ENCODE data around the gene ODAD3.

Gene ODAD3

GRCh38 chr19:11447347-11448262 is 12.7 kb upstream of the ODAD3 start:
- Histone ChIP-seq H3K79me1 (ENCODE audit: low read length) (no peaks in the 10 kb centered on the region), H3K27ac (ENCODE audit: low read depth, low read length) (no peak overlapping the region), H3K14ac (ENCODE audit: low read length) (no peak overlapping the region), H4K12ac (ENCODE audit: low read depth, low read length) (no peak overlapping the region), H2BK120ac (ENCODE audit: insufficient read depth, low read length, poor library complexity) (no peak overlapping the region), H4K91ac (ENCODE audit: low read depth, low read length) (no peak overlapping the region), H3K23ac (ENCODE audit: low read length) (no peak overlapping the region), H3K79me2 (ENCODE audit: control insufficient read depth, insufficient read depth, low read length, poor library complexity) (no peaks in the 10 kb centered on the region), H3K4ac (ENCODE audit: low read depth, low read length) (no peak overlapping the region), H3K4me1 (ENCODE audit: control insufficient read depth in 1 of 2, insufficient read depth in 2 of 2, low read length in 2 of 2) (no peaks in the 10 kb centered on the region), H3K4me2 (ENCODE audit: low read length) (no peak overlapping the region), H3K18ac (ENCODE audit: low read length) (no peak overlapping the region), H3K36me3 (ENCODE audit: control insufficient read depth in 1 of 2, insufficient read depth in 2 of 2, low read length in 2 of 2) (peaks cover 65 to 69% of the 10 kb centered on the region in 2 experiments), H3K9ac (ENCODE audit: low read length) (no peak overlapping the region), H4K8ac (ENCODE audit: low read depth, low read length) (no peak overlapping the region), H3K27me3 (ENCODE audit: insufficient read depth, low read length) (no peaks in the 10 kb centered on the region), H2AFZ (ENCODE audit: insufficient read depth, low read length, poor library complexity) (no peak overlapping the region), H3K4me3 (ENCODE audit: low read depth, low read length) (no peak overlapping the region), H2AK5ac (ENCODE audit: low read length) (no peak overlapping the region), H3K9me3 (ENCODE audit: insufficient read depth, low read depth, low read length) (no peaks in the 10 kb centered on the region), H2BK5ac (ENCODE audit: low read depth, low read length, poor library complexity) (no peak overlapping the region), H2BK12ac (ENCODE audit: low read length) (no peak overlapping the region)
- no CpG with 5 or more reads among the region's 35 CpGs for WGBS (ENCODE audit: extremely low coverage, insufficient coverage, insufficient read length)
- DNase-seq, result no peak

GRCh38 chr19:11446652-11447301 is 11.9 kb upstream of the ODAD3 start:
- H3K14ac ChIP-seq (ENCODE audit: low read length), result no peak overlapping the region
- H4K8ac ChIP-seq (ENCODE audit: low read depth, low read length), result no peak overlapping the region
- H4K12ac ChIP-seq (ENCODE audit: low read depth, low read length), result no peak overlapping the region
- no peak overlapping the region for H3K9ac ChIP-seq (ENCODE audit: low read length)
- no peak overlapping the region for H3K4me3 ChIP-seq (ENCODE audit: low read depth, low read length)
- H2BK5ac ChIP-seq (ENCODE audit: low read depth, low read length, poor library complexity), result no peak overlapping the region
- no peak overlapping the region for H3K23ac ChIP-seq (ENCODE audit: low read length)
- no peak overlapping the region for H3K4me2 ChIP-seq (ENCODE audit: low read length)
- no peaks in the 10 kb centered on the region for H3K4me1 ChIP-seq (ENCODE audit: control insufficient read depth in 1 of 2, insufficient read depth in 2 of 2, low read length in 2 of 2)
- no CpG with 5 or more reads among the region's 23 CpGs for WGBS (ENCODE audit: extremely low coverage, insufficient coverage, insufficient read length)
- no peak overlapping the region for H4K91ac ChIP-seq (ENCODE audit: low read depth, low read length)
- H3K4ac ChIP-seq (ENCODE audit: low read depth, low read length), result no peak overlapping the region
- H2BK12ac ChIP-seq (ENCODE audit: low read length), result no peak overlapping the region
- no peak overlapping the region for H3K27ac ChIP-seq (ENCODE audit: low read depth, low read length)
- H3K9me3 ChIP-seq (ENCODE audit: insufficient read depth, low read depth, low read length), result no peaks in the 10 kb centered on the region
- H3K79me1 ChIP-seq (ENCODE audit: low read length), result no peaks in the 10 kb centered on the region
- H2BK120ac ChIP-seq (ENCODE audit: insufficient read depth, low read length, poor library complexity), result no peak overlapping the region
- no peaks in the 10 kb centered on the region for H3K79me2 ChIP-seq (ENCODE audit: control insufficient read depth, insufficient read depth, low read length, poor library complexity)
- no peak overlapping the region for H2AK5ac ChIP-seq (ENCODE audit: low read length)
- no peaks in the 10 kb centered on the region for H3K27me3 ChIP-seq (ENCODE audit: insufficient read depth, low read length)
- H2AFZ ChIP-seq (ENCODE audit: insufficient read depth, low read length, poor library complexity), result no peak overlapping the region
- H3K18ac ChIP-seq (ENCODE audit: low read length), result no peak overlapping the region
- peaks cover 72 to 77% of the 10 kb centered on the region in 2 experiments for H3K36me3 ChIP-seq (ENCODE audit: control insufficient read depth in 1 of 2, insufficient read depth in 2 of 2, low read length in 2 of 2)
- peak in 1 of 2 donors; percentile 67 for DNase-seq

- H2BK12ac ChIP-seq (ENCODE audit: low read length), result no peak overlapping the region
- WGBS (ENCODE audit: extremely low coverage, insufficient coverage, insufficient read length), result no CpG with 5 or more reads among the region's 14 CpGs
Observed at GRCh38 chr19:11446271-11446651, 11.3 kb upstream of the ODAD3 start.

GRCh38 chr19:11445141-11445540 is 10.2 kb upstream of the ODAD3 start:
- Histone ChIP-seq H2BK5ac (ENCODE audit: low read depth, low read length, poor library complexity) (no peak overlapping the region), H3K27me3 (ENCODE audit: insufficient read depth, low read length) (no peaks in the 10 kb centered on the region), H3K4me2 (ENCODE audit: low read length) (no peak overlapping the region), H4K12ac (ENCODE audit: low read depth, low read length) (no peak overlapping the region), H3K79me2 (ENCODE audit: control insufficient read depth, insufficient read depth, low read length, poor library complexity) (no peaks in the 10 kb centered on the region), H4K91ac (ENCODE audit: low read depth, low read length) (no peak overlapping the region), H4K8ac (ENCODE audit: low read depth, low read length) (no peak overlapping the region), H3K79me1 (ENCODE audit: low read length) (no peaks in the 10 kb centered on the region), H3K9me3 (ENCODE audit: insufficient read depth, low read depth, low read length) (no peaks in the 10 kb centered on the region), H3K23ac (ENCODE audit: low read length) (no peak overlapping the region), H3K27ac (ENCODE audit: low read depth, low read length) (no peak overlapping the region), H2BK12ac (ENCODE audit: low read length) (no peak overlapping the region), H3K4me3 (ENCODE audit: low read depth, low read length) (no peak overlapping the region), H3K14ac (ENCODE audit: low read length) (no peak overlapping the region), H3K9ac (ENCODE audit: low read length) (no peak overlapping the region), H2AK5ac (ENCODE audit: low read length) (no peak overlapping the region), H3K36me3 (ENCODE audit: control insufficient read depth in 1 of 2, insufficient read depth in 2 of 2, low read length in 2 of 2) (peaks cover 79 to 82% of the 10 kb centered on the region in 2 experiments), H2AFZ (ENCODE audit: insufficient read depth, low read length, poor library complexity) (no peak overlapping the region), H3K4ac (ENCODE audit: low read depth, low read length) (no peak overlapping the region), H3K4me1 (ENCODE audit: control insufficient read depth in 1 of 2, insufficient read depth in 2 of 2, low read length in 2 of 2) (no peaks in the 10 kb centered on the region), H3K18ac (ENCODE audit: low read length) (no peak overlapping the region), H2BK120ac (ENCODE audit: insufficient read depth, low read length, poor library complexity) (no peak overlapping the region)
- no peak for DNase-seq
- WGBS (ENCODE audit: extremely low coverage, insufficient coverage, insufficient read length), result no CpG with 5 or more reads among the region's 13 CpGs

More at GRCh38 chr19:11446271-11446651, 11.3 kb upstream of the ODAD3 start:
- Histone ChIP-seq H3K36me3 (ENCODE audit: control insufficient read depth in 1 of 2, insufficient read depth in 2 of 2, low read length in 2 of 2) (peaks cover 77 to 82% of the 10 kb centered on the region in 2 experiments), H3K4me3 (ENCODE audit: low read depth, low read length) (no peak overlapping the region), H3K4ac (ENCODE audit: low read depth, low read length) (no peak overlapping the region), H3K9me3 (ENCODE audit: insufficient read depth, low read depth, low read length) (no peaks in the 10 kb centered on the region), H2AFZ (ENCODE audit: insufficient read depth, low read length, poor library complexity) (no peak overlapping the region), H2BK120ac (ENCODE audit: insufficient read depth, low read length, poor library complexity) (no peak overlapping the region), H2BK5ac (ENCODE audit: low read depth, low read length, poor library complexity) (no peak overlapping the region), H3K27ac (ENCODE audit: low read depth, low read length) (no peak overlapping the region), H3K23ac (ENCODE audit: low read length) (no peak overlapping the region), H3K18ac (ENCODE audit: low read length) (no peak overlapping the region), H3K14ac (ENCODE audit: low read length) (no peak overlapping the region), H3K9ac (ENCODE audit: low read length) (no peak overlapping the region), H2AK5ac (ENCODE audit: low read length) (no peak overlapping the region), H3K4me1 (ENCODE audit: control insufficient read depth in 1 of 2, insufficient read depth in 2 of 2, low read length in 2 of 2) (no peaks in the 10 kb centered on the region), H3K79me1 (ENCODE audit: low read length) (no peaks in the 10 kb centered on the region), H3K27me3 (ENCODE audit: insufficient read depth, low read length) (no peaks in the 10 kb centered on the region), H3K4me2 (ENCODE audit: low read length) (no peak overlapping the region), H4K91ac (ENCODE audit: low read depth, low read length) (no peak overlapping the region), H3K79me2 (ENCODE audit: control insufficient read depth, insufficient read depth, low read length, poor library complexity) (no peaks in the 10 kb centered on the region), H4K8ac (ENCODE audit: low read depth, low read length) (no peak overlapping the region), H4K12ac (ENCODE audit: low read depth, low read length) (no peak overlapping the region)
- no peak for DNase-seq
